K562 (cell line): ENCODE data around the gene GGTLC1. TPM values are rescaled to one million over a fixed set of nuclear protein-coding genes. Genes with fewer than 3 reads are reported as not detected.

Experiments
- ATAC-seq: fragments of 200-7000 bp; cut with Tn5 transposase; 3 replicates; pipeline ENCODE4 v1.9.1; 2020; ENCODE audit warnings: moderate library complexity
- BruUV-seq: library from RNA; stranded (reverse); fragments of 400-500 nt; replicated peaks from 2 replicates; lab custom pipeline; 2021; lab: Mats Ljungman, UMichigan
- CTCF ChIA-PET: fragments of 300-600 bp; formaldehyde crosslinking; extraction: SDS; loops from one replicate; lab custom pipeline; 2021; ENCODE audit warnings: low intra/inter-chr PET ratio; lab: Yijun Ruan, JAX
- POLR2A ChIA-PET: fragments of 300-600, 350-650 bp; sonication (Branson Sonifier 250); formaldehyde crosslinking; extraction: SDS; loops from one replicate; lab custom pipeline; 2021; ENCODE audit warnings: antibody characterized with exemption, inconsistent platforms; lab: Yijun Ruan, JAX
- DNase-seq, 4 experiments: peaks; one replicate each; pipeline versions ENCODE4 v3.0.0 to v3.0.0-alpha.2; 2011 to 2018; ENCODE audit warnings: low spot score in 3 of 4, mixed read lengths in 3 of 4; ENCODE audit errors: extremely low read depth in 1 of 4
- FAIRE-seq: peaks from 2 replicates; lab custom pipeline; 2011; peaks lifted over from hg19 to GRCh38; lab: Jason Lieb, UNC
- H2AFZ ChIP-seq: 2 replicates; pipeline ENCODE4 v1.6.0; 2011; ENCODE audit warnings: low read depth, low read length, control low read depth, inconsistent platforms
- H3K27ac ChIP-seq: fragments of 200-600 bp; 3 replicates; pipeline ENCODE4 v1.8.0; 2011; ENCODE audit warnings: low read depth, mild to moderate bottlenecking, control low read depth, inconsistent platforms, low read length, moderate library complexity, mixed read lengths; ENCODE audit errors: extremely low read depth
- H3K27me3 ChIP-seq, 2 experiments: fragments of 300-600 bp in 1 of 2; 2 replicates in 1 of 2; 3 replicates in 1 of 2; pipeline versions ENCODE4 v1.6.0 to v1.8.0; 2011; ENCODE audit warnings: inconsistent platforms in 2 of 2, low read length in 2 of 2, mild to moderate bottlenecking in 1 of 2, mixed read lengths in 1 of 2, moderate library complexity in 1 of 2; ENCODE audit not compliant: control insufficient read depth in 2 of 2, insufficient read depth in 2 of 2
- H3K36me3 ChIP-seq: fragments of 300-600 bp; 3 replicates; pipeline ENCODE4 v1.8.0; 2011; ENCODE audit warnings: mild to moderate bottlenecking, low read length, inconsistent platforms; ENCODE audit not compliant: control insufficient read depth, insufficient read depth
- H3K4me1 ChIP-seq, 2 experiments: fragments of 200-600 bp in 1 of 2; replicated peaks in 1 of 2; 2 replicates in 1 of 2; 3 replicates in 1 of 2; pipeline versions ENCODE4 v1.5.1 to v1.8.0; 2011; ENCODE audit warnings: inconsistent platforms in 2 of 2, low read length in 2 of 2, mild to moderate bottlenecking in 1 of 2, mixed read lengths in 1 of 2, moderate library complexity in 1 of 2; ENCODE audit not compliant: control insufficient read depth in 2 of 2, insufficient read depth in 2 of 2
- H3K4me2 ChIP-seq: 2 replicates; pipeline ENCODE4 v1.6.1; 2011; ENCODE audit warnings: low read length, control low read depth, inconsistent platforms, mixed read lengths; ENCODE audit not compliant: insufficient read depth
- H3K4me3 ChIP-seq: fragments of 200-600 bp; sonication (generic), shearing (Covaris generic); 2 replicates; pipeline ENCODE4 v1.5.1; 2016; ENCODE audit warnings: control low read depth, inconsistent platforms
- H3K79me2 ChIP-seq: fragments of 200-600 bp; 3 replicates; pipeline ENCODE4 v1.8.0; 2011; ENCODE audit warnings: low read length, inconsistent platforms; ENCODE audit not compliant: control insufficient read depth, insufficient read depth
- H3K9ac ChIP-seq, 2 experiments: 2 replicates each; pipeline versions ENCODE4 v1.6.0 to v1.6.1; 2011; ENCODE audit warnings: low read depth in 2 of 2, low read length in 2 of 2, control low read depth in 1 of 2, inconsistent platforms in 1 of 2, mild to moderate bottlenecking in 1 of 2, mixed read lengths in 1 of 2; ENCODE audit not compliant: insufficient read depth in 1 of 2
- H3K9me1 ChIP-seq: one replicate; pipeline ENCODE4 v1.6.0; 2011; ENCODE audit warnings: inconsistent platforms, mild to moderate bottlenecking, low read length, moderate library complexity; ENCODE audit not compliant: control insufficient read depth, insufficient read depth
- H3K9me3 ChIP-seq: replicated peaks from 2 replicates; pipeline ENCODE4 v1.5.1; 2011; ENCODE audit warnings: low read depth, low read length, inconsistent platforms; ENCODE audit not compliant: control insufficient read depth, insufficient read depth
- H4K20me1 ChIP-seq: replicated peaks from 2 replicates; pipeline ENCODE4 v1.6.1; 2011; ENCODE audit warnings: low read length, inconsistent platforms, mixed read lengths; ENCODE audit not compliant: control insufficient read depth, insufficient read depth
- ARID1B ChIP-seq: fragments of 450-650 bp; IDR thresholded peaks from 2 replicates; pipeline ENCODE4 v1.6.1; 2016; ENCODE audit warnings: antibody characterized with exemption, mild to moderate bottlenecking, inconsistent platforms
- BMI1 ChIP-seq: fragments of 150-350 bp; IDR thresholded peaks from 2 replicates; pipeline ENCODE4 v1.6.1; 2014; ENCODE audit warnings: low read length
- MAZ ChIP-seq, 2 experiments: fragments of 450-650 bp in 1 of 2; sonication (generic) in 1 of 2; formaldehyde crosslinking; IDR thresholded peaks in 1 of 2; conservative IDR thresholded peaks in 1 of 2; 2 replicates each; pipeline versions ENCODE4 v1.4.0 to v1.5.0; 2020; ENCODE audit warnings: mild to moderate bottlenecking in 1 of 2, missing genetic modification reagents in 1 of 2
- MTA1 ChIP-seq: fragments of 450-650 bp; IDR thresholded peaks from 2 replicates; pipeline ENCODE4 v1.6.1; 2017; ENCODE audit warnings: borderline replicate concordance
- POLR3G ChIP-seq: IDR thresholded peaks from 2 replicates; pipeline ENCODE4 v1.6.1; 2011; ENCODE audit not compliant: insufficient read length, insufficient replicate concordance; ENCODE audit errors: extremely low read depth
- ZC3H11A ChIP-seq: IDR thresholded peaks from 2 replicates; pipeline ENCODE4 v1.6.1; 2012; ENCODE audit warnings: low read depth, low read length, improper control_type of control experiment
- ZFPM2 ChIP-seq: fragments of 250-450 bp; sonication (Bioruptor Pico); IDR thresholded peaks from 2 replicates; pipeline ENCODE4 v1.5.1; 2022; ENCODE audit warnings: mild to moderate bottlenecking
- ZFX ChIP-seq: sonication (generic); formaldehyde crosslinking; IDR thresholded peaks from 2 replicates; pipeline ENCODE4 v1.8.0; 2022; ENCODE audit warnings: mild to moderate bottlenecking, missing genetic modification reagents, moderate library complexity
- ZNF398 ChIP-seq: fragments of 250-450 bp; sonication (Bioruptor Pico); IDR thresholded peaks from 2 replicates; pipeline ENCODE4 v1.8.0; 2021; ENCODE audit warnings: moderate library complexity, mild to moderate bottlenecking, inconsistent platforms
- ZNF586 ChIP-seq: fragments of 450-650 bp; formaldehyde crosslinking; conservative IDR thresholded peaks from 2 replicates; pipeline ENCODE4 v1.4.0; 2020; ENCODE audit warnings: mild to moderate bottlenecking, moderate library complexity
- ZNF785 ChIP-seq: fragments of 250-450 bp; sonication (Bioruptor Pico); IDR thresholded peaks from 2 replicates; pipeline ENCODE4 v1.4.0; 2020; ENCODE audit warnings: mild to moderate bottlenecking
- WGBS: fragments of 100-300 bp; shearing (Covaris generic); methylation state at CpG from one replicate; pipeline ENCODE4 v1.1.6; 2016; ENCODE audit warnings: low coverage, mixed read lengths; ENCODE audit not compliant: insufficient coverage; ENCODE audit errors: missing lambda C conversion rate; 5-methylcytosine and 5-hydroxymethylcytosine counted together
- in situ Hi-C: fragments of 300-500 bp; cut with MboI; formaldehyde crosslinking; loops from 4 replicates; pipeline ENCODE4 v1.15.0; 2018; ENCODE audit warnings: inconsistent platforms, mixed read lengths
- intact Hi-C: fragments of 100-400 bp; cut with micrococcal nuclease; formaldehyde crosslinking; loops from 2 replicates; pipeline ENCODE4 v1.14.2; 2022
- polyA plus RNA-seq, 8 experiments: library from polyadenylated mRNA; depleted of rRNA in 4 of 8; stranded (reverse) in 5 of 8; unstranded in 3 of 8; fragments of >200 nt; fragmentation: Nextera tagmentation in 2 of 8; fragmentation: Illumina TruSeq in 1 of 8; extraction: Ambion mirVana in 2 of 8; extraction: Trizol in 1 of 8; gene quantifications; 2 replicates each; pipeline versions ENCODE4 v1.2.1 to v1.2.3, GENCODE V29; 2011 to 2014; ENCODE audit warnings: inconsistent platforms in 1 of 8, missing spikeins in 1 of 8
- total RNA-seq, 7 experiments: library from RNA; depleted of rRNA in 6 of 7; stranded (reverse); fragments of >200 nt in 6 of 7; fragmentation: Illumina TruSeq in 2 of 7; extraction: Trizol in 2 of 7; gene quantifications; 2 replicates each; pipeline versions ENCODE4 v1.2.1 to v1.2.3, GENCODE V29; 2011 to 2021; ENCODE audit warnings: low replicate concordance in 1 of 7
- TF ChIP-seq, protein P1 (sequence below): fragments of 450-650 bp; formaldehyde crosslinking; IDR thresholded peaks from 2 replicates; pipeline ENCODE4 v1.4.0; 2020; ENCODE audit warnings: mild to moderate bottlenecking, moderate library complexity
- TF ChIP-seq, protein P2 (sequence below): fragments of 450-650 bp; IDR thresholded peaks from 2 replicates; pipeline ENCODE4 v1.6.1; 2017; ENCODE audit warnings: antibody characterized with exemption
- TF ChIP-seq, protein P3 (sequence below): sonication (generic); formaldehyde crosslinking; IDR thresholded peaks from 2 replicates; pipeline ENCODE4 v1.8.0; 2022; ENCODE audit warnings: missing genetic modification reagents, mild to moderate bottlenecking, borderline replicate concordance

The GGTLC1 gene
- total and polyA plus RNA-seq, 9 of the 15 experiments (the other 6 are each of a cell fraction or from before 2014, with no cell fraction given), result not detected

- no peak overlapping the region for H3K27ac ChIP-seq
- in situ Hi-C loops (no loop called here), intact Hi-C loops (no loop called here)
- FAIRE-seq (no peak), ATAC-seq (no peak), DNase-seq (no peak)
- no peaks in the 10 kb centered on the region for H3K9me3 ChIP-seq
- no peak overlapping the region for H2AFZ ChIP-seq
- H3K27me3 ChIP-seq, result no peaks in the 10 kb centered on the region; a peak in 1 of 5 replicates
- H3K4me1 ChIP-seq, result no peaks in the 10 kb centered on the region
- 20% methylated on average over 1 of the region's 1 CpG for WGBS
- H3K4me3 ChIP-seq, result no peak overlapping the region
- H4K20me1 ChIP-seq, result no peaks in the 10 kb centered on the region
- POLR2A ChIA-PET, result no interaction called here
- BruUV-seq, result no TSS peak
- CTCF ChIA-PET, result no interaction called here
- H3K9ac ChIP-seq, result no peak overlapping the region
- H3K36me3 ChIP-seq, result no peaks in the 10 kb centered on the region
- no peak for TF ChIP-seq ZC3H11A
- TF ChIP-seq ZNF785 (CRISPR knock-in tag), result no peak
- TF ChIP-seq ZFX, result no peak
- no peak for TF ChIP-seq BMI1
- TF ChIP-seq, protein P1, sequence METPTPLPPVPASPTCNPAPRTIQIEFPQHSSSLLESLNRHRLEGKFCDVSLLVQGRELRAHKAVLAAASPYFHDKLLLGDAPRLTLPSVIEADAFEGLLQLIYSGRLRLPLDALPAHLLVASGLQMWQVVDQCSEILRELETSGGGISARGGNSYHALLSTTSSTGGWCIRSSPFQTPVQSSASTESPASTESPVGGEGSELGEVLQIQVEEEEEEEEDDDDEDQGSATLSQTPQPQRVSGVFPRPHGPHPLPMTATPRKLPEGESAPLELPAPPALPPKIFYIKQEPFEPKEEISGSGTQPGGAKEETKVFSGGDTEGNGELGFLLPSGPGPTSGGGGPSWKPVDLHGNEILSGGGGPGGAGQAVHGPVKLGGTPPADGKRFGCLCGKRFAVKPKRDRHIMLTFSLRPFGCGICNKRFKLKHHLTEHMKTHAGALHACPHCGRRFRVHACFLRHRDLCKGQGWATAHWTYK (CRISPR knock-in tag), result no peak
- TF ChIP-seq, protein P2, sequence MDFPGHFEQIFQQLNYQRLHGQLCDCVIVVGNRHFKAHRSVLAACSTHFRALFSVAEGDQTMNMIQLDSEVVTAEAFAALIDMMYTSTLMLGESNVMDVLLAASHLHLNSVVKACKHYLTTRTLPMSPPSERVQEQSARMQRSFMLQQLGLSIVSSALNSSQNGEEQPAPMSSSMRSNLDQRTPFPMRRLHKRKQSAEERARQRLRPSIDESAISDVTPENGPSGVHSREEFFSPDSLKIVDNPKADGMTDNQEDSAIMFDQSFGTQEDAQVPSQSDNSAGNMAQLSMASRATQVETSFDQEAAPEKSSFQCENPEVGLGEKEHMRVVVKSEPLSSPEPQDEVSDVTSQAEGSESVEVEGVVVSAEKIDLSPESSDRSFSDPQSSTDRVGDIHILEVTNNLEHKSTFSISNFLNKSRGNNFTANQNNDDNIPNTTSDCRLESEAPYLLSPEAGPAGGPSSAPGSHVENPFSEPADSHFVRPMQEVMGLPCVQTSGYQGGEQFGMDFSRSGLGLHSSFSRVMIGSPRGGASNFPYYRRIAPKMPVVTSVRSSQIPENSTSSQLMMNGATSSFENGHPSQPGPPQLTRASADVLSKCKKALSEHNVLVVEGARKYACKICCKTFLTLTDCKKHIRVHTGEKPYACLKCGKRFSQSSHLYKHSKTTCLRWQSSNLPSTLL, result no peak
- no peak for TF ChIP-seq MTA1
- TF ChIP-seq ZNF586 (CRISPR knock-in tag), result no peak
- TF ChIP-seq ARID1B, result no peak
- no peak for TF ChIP-seq POLR3G
- TF ChIP-seq, protein P3, sequence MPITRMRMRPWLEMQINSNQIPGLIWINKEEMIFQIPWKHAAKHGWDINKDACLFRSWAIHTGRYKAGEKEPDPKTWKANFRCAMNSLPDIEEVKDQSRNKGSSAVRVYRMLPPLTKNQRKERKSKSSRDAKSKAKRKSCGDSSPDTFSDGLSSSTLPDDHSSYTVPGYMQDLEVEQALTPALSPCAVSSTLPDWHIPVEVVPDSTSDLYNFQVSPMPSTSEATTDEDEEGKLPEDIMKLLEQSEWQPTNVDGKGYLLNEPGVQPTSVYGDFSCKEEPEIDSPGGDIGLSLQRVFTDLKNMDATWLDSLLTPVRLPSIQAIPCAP, result no peak
- no peak for TF ChIP-seq ZNF398 (CRISPR knock-in tag)
- no peak for TF ChIP-seq ZFPM2 (CRISPR knock-in tag)
- no peak for TF ChIP-seq MAZ (CRISPR knock-in tag; conservative IDR thresholded peaks at IDR 0.05 in 1 of 2, IDR thresholded peaks at IDR 0.05 in 1 of 2)
- H3K9me1 ChIP-seq, result no peaks in the 10 kb centered on the region
- no peak overlapping the region for H3K4me2 ChIP-seq
- no peaks in the 10 kb centered on the region for H3K79me2 ChIP-seq
Observed at GRCh38 chr20:23970049-23970448, 18.5 kb downstream of the GGTLC1 start.
